Activated CD8-positive, alpha-beta memory T cell treated with anti-CD3 and anti-CD28 coated beads, Interleukin-2, amount 50 U/mL, for 48 hours (primary cell): Measurements from ENCODE around the gene ACY1.
A peak's percentile ranks its signal among the peaks of the same experiment; 100 is the strongest.

Experiments used
- DNase-seq: peaks from one replicate; pipeline ENCODE4 v3.0.0-alpha.2; 2020

Gene ACY1

DNA sequence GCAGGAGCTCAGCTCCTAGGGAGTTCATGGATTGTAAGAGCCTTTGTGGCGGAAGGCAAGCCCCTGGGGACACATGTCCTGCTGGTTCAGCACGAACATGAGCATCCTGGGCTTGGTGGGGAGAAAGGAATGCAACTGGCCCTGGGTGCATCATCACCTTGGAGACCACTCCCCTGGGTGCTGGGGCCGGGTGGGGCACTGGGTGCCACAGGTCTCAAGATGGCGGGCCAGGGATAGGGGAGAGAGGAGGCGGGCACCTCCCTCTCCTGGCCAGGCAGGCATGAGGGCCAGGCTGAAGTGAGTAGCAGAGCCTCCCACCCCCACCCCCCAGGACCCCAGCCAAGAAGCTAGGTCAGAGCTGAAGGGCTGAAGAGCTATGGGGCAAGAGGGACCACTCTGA is 16.8 kb upstream of the ACY1 start:
- DNase-seq, result no peak

DNA sequence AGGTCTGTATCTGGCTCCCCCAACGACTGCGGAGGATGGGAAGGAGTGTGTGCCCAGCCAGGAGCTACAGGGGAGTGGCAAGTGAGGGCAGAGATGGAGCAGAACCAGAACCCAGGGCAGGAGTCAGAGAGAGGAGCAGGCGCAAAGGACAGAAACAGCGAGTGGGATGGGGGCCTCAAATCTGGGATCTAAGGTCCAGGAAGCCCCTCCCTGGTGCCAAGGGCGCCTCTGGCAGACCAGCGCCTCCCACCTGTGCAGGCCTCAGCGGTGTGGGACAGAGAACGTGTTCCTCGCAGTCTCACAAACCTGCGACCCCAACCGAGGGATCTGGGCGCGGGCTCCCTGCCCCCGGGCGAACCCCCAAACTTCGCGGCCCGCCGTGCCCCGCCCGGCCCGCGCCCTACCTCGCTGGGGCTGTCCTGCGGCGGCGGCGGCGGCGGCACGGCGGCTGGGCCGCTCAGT is 16.4 kb upstream of the ACY1 start:
- DNase-seq, result no peak

DNA sequence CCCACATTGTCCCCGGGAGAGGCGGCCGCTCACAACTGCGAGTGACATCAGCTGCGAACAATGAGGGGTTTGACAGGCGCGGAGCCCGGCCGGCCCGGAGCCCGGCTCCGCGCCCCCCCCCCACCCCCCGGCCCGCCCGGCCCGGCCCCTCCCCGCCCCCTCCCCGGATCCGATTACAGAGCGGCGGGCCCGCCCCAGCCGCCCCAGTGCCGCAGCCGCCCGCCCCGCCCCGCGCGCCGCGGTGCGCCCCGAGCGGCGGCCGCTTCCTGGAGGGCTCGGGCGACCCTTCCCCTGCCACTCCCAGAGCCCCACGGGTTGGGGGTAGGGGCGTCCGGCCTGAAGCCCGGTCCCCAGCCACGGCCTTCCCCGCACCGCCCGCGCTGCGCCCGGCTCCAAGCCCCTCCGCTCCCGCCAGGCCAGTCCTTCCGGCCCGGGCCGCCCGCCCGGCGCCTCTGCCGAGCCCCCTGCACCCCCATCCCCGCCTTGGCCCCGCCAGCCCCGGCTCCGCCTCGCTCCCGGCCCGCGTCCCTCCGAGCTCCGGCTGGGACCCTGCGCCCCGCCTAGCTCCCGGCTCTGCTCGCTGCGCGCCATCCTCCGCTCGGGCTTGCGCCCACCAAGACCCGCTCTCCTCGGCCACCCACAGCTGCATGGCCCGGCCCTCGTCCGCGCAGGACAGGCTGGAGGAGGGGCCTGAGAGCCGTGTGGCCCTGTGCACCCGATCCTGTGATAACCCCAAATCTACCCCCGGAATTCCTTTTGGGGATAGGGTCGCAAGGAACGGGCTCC is 15.8 kb upstream of the ACY1 start, which contains the start of gene PCBP4:
Gene PCBP4 (minus strand): TSS at position 71 of the 786 bp plus-strand sequence. CDS start 6,214 bp downstream, outside the sequence.
- DNase-seq, result no peak

DNA sequence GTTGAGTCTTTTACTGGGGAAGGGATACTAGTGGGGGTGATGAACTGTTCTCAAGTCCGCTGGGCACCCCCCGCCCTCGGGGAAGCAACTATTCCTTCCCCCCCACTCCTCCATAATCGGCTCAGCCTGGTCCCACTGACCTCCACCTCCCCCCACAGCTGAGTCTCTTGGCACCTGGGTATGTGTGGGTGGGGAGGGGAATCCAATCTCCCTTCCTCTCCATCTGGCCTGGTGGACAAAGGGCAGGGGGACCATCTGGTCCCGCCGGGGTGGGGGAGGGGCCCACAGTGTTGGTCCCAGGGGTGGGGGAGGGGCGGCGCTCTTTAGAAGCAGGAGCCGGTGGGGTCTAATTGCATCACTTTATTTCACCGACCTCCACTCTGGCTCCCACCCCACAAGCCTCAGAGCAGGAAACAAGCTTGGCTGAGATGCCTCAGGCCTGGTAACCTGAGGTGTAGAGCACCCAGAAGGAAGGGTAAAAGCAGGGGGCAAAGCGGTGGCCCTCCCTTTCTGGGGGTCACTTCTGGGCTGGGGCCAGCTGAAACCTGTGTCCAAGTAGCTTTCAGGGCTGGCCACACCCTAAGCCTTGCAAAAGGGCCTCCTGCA is 15.1 kb upstream of the ACY1 start:
- no peak for DNase-seq

DNA sequence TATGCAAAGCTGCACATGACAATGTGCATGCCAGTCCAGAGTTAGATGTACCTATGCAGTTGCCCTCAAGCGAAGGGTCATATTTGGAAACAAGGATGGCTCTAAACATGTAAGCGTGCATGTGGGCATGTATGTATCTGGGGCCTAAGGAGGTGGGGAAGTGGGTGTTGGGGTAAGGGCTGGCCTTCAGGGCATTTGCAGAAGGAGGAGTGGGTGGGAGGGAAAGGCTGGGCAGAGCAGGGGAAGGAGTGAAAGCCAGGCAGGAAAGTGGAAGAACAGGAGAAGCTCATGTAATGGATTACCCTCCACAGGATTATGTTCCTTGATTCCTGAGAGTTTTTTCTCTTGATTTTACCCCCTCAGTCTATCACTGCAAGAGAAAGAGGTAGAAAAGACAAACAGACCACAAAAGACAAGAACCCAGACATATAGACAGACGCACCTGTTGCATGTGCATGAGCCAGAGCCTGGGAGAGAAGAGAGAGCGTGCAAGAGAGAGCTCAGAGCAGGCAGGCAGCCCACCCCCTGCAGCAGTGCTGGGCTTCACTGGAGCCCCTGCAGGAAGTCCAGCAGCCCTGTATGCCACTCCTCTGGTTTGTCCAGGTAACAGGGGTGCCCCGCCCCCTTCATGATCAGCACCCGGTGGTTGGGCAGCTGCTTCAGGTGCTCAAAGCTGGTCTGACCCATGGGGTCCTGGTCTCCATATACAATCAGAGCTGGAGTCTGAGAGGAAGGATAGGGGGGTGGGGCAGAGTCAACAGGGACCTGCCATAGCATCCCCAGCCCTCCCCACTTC is 14.3 kb upstream of the ACY1 start:
- DNase-seq, result no peak

DNA sequence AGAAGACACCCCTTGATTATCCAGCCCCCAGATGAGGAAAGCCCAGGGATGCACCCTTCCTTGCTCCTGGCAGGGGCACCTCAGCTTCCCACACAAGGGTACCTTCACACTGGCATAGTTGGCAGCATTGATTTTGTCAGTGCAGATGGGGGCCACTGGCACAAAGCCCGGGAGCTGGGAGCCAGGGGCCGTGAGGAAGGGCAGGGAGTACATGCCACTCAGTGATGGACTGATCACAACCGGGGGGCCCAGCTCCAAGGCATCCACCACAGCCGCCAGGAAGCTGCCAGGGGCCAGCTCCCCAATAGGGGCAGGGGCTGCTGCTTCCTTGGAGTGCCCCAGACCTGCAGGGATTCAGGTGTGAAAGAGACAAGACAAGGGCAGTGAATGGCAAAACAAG is 13.5 kb upstream of the ACY1 start:
- no peak for DNase-seq

DNA sequence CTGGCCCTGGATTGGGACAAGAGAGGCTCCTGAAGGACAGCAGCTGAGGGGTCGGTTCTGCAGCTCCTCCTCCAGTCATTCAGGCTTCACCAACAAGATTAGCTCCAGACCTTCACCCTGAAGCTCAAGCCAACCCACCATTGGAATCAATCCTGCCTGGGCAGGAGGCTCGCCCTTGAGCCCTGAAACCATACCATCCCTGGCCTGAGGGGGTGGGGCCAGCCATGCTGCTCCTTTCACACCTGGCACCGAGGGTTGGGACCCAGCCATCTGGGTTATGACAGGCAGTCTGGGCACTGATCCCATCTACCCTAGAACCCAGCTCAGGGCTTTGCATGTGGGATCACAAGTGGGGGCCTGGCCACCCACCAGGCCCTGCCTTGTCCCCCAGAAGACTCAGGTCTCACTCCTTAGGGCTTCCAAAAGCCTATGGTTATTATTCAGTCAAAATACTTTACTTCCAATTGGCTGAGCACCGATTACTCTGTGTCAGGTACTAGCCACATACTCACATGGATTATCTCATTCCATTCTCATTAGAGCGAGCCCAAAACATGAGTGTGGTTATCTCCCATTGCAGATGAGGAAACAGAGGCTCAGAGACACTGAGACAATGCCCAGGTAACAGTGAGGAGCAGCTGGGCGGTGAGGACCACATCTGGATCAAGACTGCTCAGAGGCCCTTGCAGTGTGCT is 12.6 kb upstream of the ACY1 start:
- no peak for DNase-seq

DNA sequence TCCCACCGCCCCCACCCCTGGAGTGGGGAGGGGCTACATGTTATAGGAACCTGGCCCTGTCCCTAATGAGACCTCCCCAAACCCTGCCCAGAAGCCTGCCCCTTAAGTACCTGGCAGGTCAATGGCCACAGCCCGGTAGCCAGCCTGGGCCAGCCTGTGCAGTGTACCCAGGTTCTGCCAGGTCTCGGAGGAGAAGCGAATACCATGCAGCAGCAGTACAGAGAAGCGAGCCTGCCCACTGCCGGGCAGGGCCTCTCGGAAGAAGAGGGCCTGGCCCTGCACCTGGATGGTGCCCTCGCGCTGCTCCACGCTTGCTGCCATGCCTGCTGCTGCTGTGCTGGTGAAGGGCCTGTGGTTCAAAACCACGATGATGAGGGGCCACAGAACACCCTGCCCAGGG is 12.0 kb upstream of the ACY1 start:
- no peak for DNase-seq

DNA sequence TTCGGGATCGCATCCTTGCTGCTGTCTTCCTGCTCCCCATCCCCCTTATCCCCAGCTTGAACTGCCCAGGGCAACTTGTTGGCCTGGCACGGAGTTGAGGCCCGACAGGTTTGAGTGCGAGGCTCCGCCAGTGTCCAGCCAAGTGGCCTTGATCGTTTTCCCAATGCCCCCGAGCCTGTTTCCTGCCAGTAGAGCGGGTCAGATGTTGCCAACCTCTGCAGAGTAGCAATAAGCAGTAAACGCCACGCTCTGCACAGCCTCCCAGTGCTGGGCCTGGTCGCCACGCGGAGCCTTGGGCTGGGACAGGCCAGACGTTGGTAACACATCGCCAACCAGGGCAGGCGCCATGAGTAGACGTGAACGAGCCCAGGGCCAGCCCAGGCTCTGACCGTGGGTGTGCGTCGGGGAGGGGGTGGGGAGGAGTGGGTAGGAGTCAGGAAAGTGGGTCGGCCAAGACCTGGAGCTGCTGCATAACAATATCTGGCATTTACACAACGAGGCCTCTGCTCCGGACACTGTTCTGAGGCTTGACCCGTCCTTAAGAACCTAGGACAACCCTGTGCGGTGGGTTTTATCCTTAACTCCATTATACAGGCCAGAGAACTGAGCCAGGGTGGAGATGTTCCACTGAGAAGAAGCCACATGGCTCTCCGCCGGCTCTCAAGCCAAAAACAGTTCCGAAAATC is 8.9 kb upstream of the ACY1 start:
- DNase-seq, result peak; percentile 74

DNA sequence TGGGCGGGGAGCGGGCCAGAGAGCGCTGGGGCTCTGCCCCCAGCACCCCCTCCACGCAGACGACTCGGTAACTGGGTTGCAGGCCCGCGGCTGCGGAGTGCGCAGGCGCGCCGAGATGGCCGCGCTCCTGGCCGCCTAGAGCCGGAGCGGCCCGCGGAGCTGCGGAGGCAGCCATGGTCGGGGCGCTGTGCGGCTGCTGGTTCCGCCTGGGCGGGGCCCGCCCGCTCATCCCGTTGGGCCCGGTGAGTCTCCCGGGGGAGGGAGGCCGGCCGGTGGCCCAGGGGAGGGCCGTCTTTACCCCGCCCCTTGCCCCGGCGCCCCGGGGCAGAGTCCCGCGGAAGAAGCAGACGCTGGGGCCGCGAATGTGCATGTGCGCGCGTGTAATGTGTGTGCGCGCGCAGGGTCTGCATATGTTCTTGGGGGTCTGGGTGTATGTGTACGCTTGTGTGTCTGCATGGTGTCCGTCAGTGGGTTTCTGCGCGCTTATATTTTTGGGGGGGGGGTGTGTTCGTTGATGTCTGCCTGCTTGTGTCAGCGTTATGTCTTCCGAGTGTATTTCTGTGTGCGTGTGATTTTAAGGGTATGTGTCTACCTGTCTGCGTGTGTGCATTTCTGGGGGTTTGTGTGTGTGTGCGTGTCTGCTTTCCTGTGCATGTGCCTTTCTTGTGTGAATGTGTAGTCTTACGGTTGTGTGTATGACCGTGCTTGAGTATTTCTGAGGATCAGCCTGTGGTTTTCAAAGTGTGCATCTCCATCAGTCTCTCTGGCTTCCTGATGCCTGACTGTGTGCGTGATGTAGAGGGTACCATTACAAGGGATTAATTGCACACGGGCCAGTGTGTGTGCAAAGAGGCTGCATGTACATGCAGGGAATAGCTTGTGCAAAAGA is 8.1 kb upstream of the ACY1 start, which contains the start of gene ABHD14A:
Gene ABHD14A (plus strand): TSS at position 102 of the 889 bp plus-strand sequence. CDS start 72 bp downstream, at position 174.
- DNase-seq, result peak; percentile 85

DNA sequence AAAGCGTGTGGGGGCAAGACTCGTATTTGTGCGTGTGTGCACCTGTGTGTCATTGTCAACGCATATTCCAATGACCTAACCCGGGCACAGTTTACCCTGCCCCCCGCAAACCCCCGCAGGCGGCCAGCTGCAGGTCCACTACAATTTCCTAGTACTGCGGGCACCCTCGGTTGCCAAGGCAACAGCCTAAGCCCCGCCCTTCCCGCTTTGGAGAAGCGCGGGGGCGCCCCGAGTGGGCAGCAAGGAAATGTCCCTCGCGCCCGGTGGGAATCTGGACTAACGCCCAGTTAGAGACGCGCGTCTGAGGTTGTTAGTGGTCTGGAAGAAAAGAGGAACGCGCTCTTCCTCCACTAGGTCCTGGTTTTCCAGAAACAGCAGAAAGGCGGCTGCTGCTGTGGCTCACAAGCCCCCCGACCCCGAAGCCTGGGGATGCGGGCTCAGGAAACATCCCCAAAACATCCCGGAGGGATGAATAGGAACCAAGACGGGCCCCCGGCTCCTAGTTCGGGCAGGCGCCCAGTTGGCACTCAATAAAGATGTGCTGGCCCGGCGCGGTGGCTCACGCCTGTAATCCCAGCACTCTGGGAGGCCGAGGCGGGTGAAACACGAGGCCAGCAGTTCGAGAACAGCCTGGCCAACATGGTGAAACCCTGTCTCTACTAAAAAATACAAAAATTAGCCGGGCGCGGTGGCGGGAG is 7.3 kb upstream of the ACY1 start:
- DNase-seq, result peak; percentile 64

DNA sequence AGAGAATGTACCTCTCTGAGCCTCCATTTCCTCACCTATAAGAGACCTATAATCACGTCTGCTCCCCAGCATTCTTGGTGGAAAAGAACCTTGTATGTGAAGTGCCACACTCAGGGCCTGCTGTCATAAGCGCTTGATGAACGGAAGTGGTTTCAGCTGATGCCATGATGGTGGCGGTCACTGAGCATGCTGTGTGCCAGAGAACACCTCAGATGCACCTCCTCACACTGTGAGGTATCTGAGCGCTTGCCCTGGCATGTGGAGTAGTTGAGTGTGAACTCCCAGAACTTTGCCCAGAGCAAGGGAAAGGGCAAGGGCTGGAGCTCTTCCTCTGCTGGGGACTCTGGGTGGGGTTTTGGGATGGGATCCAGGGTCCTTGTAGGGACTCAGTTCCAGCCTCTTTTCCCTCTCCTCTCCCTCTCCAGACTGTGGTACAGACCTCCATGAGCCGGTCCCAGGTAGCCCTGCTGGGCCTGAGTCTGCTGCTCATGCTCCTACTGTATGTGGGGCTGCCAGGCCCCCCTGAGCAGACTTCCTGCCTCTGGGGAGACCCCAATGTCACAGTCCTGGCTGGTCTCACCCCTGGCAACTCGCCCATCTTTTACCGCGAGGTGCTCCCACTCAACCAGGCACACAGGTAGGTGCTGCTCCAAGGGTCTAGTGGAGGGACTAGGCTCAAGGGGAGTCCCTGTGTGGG is 5.7 kb upstream of the ACY1 start:
- no peak for DNase-seq

DNA sequence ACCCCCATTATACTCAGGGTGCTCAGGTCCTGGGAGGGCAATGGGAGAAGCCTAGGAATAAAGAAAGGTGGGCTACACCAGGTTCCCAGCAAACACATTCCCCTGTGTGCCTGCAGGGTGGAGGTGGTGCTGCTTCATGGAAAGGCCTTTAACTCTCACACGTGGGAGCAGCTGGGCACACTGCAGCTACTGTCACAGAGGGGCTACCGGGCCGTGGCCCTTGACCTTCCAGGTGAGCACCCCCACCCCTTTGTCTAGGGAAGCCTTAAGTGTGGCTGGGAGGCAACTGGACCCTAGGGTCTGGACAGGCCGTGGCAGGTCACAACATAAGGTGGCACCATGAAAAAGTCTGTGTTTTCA is 5.2 kb upstream of the ACY1 start:
- DNase-seq, result no peak

DNA sequence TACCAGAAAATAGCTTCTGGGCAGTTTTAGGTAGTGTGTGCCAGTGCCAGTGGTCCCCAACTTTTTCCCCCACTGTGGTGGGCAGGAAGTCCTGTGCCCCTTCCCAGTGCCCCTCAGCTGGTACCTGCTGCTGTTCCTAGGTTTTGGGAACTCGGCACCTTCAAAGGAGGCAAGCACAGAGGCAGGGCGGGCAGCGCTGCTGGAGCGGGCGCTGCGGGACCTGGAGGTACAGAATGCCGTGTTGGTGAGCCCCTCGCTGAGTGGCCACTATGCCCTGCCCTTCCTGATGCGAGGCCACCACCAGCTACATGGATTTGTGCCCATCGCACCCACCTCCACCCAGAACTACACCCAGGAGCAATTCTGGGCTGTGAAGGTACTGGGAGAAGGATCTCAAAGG is 3.1 kb upstream of the ACY1 start:
- DNase-seq, result no peak

DNA sequence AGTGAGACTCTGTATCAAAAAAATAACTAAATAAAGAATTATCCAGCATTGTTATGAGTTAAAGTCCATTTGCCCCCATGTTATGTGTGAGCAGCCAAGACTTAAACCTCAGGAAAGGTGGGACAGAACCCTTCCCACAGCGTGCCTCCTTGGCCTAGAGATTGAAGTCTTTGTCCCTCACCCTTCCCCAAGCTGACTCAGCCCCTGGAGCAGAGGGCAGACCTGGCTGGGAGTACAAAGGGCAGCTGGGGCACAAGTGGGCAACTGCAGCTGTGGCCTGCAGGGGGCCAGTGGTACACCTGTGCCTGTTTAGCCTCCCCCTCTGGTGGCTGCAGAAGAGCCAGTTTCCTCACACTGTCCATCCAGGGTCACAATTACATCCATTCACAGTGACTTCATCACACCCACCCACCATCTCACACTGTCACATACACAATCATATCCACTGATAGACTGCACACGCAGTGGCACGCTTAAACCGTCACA is 940 bp upstream of the ACY1 start:
- peak; percentile 66 for DNase-seq

DNA sequence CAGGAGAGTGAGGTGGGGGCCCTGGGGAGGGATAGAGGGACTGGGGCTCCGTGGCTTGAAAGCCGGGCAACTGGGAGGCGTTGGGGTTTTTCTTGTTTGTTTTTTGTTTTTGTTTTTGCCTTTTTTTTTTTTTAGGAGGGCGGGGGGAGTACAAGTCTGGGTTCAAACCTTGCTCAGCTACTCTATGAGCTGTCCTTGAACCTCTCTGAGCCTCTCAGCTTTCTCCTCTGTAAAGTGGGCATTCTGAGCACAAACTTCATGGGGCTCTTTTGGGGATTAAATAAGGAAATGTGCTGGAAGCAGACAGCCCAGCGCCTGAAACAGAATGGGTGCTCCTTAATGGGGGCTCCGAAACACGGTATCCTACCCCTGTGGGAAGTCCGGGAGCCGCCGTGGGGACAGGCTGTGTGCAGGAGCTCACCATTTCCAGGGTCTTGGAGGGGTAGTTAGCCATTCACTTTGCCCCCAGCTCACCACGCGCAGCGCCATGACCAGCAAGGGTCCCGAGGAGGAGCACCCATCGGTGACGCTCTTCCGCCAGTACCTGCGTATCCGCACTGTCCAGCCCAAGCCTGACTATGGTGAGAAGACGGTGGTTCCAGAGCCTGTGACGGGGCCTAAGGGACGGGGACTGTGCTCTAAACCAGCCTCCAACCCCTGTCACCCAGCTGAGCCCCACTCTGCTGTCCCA is 388 bp downstream of the ACY1 start:
- DNase-seq, result no peak

DNA sequence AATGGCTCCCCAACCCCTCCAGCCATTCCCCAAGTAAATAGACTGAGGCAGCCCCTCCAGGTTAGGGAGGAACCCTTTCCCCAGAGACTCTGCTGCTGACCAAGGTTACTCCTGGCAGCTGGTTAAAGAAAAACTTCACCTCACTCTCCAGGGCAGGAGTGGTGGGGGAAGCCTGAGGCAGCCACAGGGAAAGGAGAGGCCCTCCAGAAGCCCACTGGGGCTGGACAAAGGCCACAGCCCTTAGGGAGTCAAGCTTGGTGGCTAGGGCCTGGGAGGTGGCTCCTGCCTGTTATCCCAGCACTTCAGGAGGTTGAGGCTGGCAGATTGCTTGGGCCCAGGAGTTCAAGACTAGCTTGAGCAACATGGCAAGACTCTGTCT is 923 bp downstream of the ACY1 start:
- no peak for DNase-seq

DNA sequence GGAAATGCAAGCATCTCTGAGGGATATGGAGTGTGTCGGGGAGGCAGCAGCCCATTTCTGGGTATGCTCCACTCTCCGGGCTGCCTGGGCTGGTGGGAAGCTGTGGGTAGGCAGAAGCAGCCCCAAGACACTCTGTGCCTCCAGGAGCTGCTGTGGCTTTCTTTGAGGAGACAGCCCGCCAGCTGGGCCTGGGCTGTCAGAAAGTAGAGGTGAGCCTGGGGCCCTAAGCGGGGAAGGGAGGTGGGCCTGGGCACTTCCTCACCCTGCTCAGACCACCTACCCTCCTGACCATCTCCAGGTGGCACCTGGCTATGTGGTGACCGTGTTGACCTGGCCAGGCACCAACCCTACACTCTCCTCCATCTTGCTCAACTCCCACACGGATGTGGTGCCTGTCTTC is 1.7 kb downstream of the ACY1 start:
- no peak for DNase-seq
